Measurements from ENCODE around the gene PVALEF.

PVALEF gene

DNA sequence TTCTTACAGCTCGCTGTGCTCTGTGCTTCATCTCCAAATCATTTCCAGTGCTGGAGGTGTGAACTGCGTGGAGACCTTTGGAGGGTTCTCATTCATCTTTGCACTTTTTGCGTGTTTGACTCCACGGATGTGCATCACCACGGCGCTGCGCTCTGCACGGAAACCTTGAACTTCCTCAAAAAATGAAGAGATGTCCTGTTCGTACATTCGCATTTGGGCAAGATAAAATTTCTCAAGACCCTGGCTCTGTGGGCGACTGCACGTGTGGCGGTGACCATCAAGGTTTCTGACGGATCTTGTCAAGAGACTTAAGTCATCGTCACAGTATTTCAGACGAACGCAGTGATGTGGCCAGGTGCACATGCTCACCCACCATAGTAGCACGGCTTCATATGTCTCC, 10.3 kb upstream of the PVALEF start:
- no peak overlapping the region for H3K4me3 ChIP-seq (replicated peaks; ENCODE audit: insufficient read depth, low read length)
- TF ChIP-seq GABPA (IDR thresholded peaks at IDR 0.05; ENCODE audit: low read depth) (no peak), SPI1 (IDR thresholded peaks at IDR 0.05; ENCODE audit: borderline replicate concordance, low read depth) (no peak), POLR2AphosphoS5 (IDR thresholded peaks at IDR 0.05; ENCODE audit: low read depth) (no peak)
- TF ChIP-seq, protein P1, sequence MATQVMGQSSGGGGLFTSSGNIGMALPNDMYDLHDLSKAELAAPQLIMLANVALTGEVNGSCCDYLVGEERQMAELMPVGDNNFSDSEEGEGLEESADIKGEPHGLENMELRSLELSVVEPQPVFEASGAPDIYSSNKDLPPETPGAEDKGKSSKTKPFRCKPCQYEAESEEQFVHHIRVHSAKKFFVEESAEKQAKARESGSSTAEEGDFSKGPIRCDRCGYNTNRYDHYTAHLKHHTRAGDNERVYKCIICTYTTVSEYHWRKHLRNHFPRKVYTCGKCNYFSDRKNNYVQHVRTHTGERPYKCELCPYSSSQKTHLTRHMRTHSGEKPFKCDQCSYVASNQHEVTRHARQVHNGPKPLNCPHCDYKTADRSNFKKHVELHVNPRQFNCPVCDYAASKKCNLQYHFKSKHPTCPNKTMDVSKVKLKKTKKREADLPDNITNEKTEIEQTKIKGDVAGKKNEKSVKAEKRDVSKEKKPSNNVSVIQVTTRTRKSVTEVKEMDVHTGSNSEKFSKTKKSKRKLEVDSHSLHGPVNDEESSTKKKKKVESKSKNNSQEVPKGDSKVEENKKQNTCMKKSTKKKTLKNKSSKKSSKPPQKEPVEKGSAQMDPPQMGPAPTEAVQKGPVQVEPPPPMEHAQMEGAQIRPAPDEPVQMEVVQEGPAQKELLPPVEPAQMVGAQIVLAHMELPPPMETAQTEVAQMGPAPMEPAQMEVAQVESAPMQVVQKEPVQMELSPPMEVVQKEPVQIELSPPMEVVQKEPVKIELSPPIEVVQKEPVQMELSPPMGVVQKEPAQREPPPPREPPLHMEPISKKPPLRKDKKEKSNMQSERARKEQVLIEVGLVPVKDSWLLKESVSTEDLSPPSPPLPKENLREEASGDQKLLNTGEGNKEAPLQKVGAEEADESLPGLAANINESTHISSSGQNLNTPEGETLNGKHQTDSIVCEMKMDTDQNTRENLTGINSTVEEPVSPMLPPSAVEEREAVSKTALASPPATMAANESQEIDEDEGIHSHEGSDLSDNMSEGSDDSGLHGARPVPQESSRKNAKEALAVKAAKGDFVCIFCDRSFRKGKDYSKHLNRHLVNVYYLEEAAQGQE (IDR thresholded peaks at IDR 0.05; ENCODE audit: insufficient replicate concordance, low read depth) = no peak
- TF ChIP-seq, protein P2, sequence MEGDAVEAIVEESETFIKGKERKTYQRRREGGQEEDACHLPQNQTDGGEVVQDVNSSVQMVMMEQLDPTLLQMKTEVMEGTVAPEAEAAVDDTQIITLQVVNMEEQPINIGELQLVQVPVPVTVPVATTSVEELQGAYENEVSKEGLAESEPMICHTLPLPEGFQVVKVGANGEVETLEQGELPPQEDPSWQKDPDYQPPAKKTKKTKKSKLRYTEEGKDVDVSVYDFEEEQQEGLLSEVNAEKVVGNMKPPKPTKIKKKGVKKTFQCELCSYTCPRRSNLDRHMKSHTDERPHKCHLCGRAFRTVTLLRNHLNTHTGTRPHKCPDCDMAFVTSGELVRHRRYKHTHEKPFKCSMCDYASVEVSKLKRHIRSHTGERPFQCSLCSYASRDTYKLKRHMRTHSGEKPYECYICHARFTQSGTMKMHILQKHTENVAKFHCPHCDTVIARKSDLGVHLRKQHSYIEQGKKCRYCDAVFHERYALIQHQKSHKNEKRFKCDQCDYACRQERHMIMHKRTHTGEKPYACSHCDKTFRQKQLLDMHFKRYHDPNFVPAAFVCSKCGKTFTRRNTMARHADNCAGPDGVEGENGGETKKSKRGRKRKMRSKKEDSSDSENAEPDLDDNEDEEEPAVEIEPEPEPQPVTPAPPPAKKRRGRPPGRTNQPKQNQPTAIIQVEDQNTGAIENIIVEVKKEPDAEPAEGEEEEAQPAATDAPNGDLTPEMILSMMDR (IDR thresholded peaks at IDR 0.05; ENCODE audit: insufficient read depth, low read length) = no peak
- peak in 1 of 2 experiments; percentile 48 for DNase-seq (ENCODE audit: low read depth in 1 of 2, low spot score in 1 of 2)
- H3K27me3 ChIP-seq (ENCODE audit: insufficient read depth, poor library complexity, severe bottlenecking) = no peaks in the 10 kb centered on the region
- no peak overlapping the region for H3K27ac ChIP-seq (replicated peaks)

DNA sequence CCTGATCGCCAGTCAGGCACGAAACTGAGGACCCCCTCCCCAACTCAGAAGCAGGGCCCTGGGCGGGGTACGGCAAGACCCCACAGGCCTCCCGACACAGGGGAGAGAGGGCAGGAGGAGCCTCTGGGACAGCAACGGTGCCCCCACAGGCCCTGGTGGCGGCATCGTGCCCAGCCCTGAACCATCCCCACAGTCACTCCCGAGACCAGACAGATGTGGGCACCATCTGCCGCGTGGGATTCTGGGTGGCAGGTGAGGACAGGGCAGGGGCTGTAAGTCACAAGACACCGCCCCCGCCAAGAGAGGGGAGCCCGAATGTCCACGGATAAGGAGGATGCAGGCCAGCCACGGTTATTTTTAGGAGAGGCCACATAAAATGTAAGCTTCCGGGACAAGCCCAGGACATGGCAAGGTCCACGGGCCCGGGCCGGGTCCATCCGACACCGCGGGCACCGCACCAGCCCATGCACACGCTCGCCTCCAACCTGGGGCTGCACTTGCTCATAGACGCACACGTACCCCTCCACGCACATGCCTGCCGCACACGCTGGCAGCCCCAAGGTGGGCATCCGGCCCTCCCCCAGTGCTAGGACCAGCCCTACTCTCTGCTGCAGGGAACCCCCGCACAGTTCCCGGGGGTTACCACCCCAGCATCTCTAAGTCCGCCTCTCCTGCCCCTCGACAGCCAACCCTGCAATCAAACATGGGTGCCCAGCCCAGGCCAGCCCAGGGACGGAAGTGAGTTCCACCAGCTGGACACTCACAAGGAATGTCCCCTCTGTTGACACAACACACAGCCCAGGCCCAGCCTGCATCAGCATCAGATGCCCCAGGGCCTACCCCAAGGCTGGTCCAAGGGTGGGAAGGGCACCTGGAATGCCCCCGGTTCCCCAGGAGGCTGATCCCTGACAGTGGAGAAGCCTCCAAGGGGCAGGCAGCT, 8.2 kb upstream of the PVALEF start:
- DNase-seq (ENCODE audit: low read depth in 1 of 2, low spot score in 1 of 2) = no peak
- TF ChIP-seq, protein P2 (IDR thresholded peaks at IDR 0.05; ENCODE audit: insufficient read depth, low read length) = no peak
- no peak for TF ChIP-seq GABPA (IDR thresholded peaks at IDR 0.05; ENCODE audit: low read depth)
- TF ChIP-seq, protein P1 (IDR thresholded peaks at IDR 0.05; ENCODE audit: insufficient replicate concordance, low read depth) = no peak
- TF ChIP-seq SPI1 (IDR thresholded peaks at IDR 0.05; ENCODE audit: borderline replicate concordance, low read depth) = no peak
- TF ChIP-seq POLR2AphosphoS5 (IDR thresholded peaks at IDR 0.05; ENCODE audit: low read depth) = no peak
- Histone ChIP-seq H3K27me3 (ENCODE audit: insufficient read depth, poor library complexity, severe bottlenecking) (no peaks in the 10 kb centered on the region), H3K27ac (replicated peaks) (no peak overlapping the region), H3K4me3 (replicated peaks; ENCODE audit: insufficient read depth, low read length) (no peak overlapping the region)

DNA sequence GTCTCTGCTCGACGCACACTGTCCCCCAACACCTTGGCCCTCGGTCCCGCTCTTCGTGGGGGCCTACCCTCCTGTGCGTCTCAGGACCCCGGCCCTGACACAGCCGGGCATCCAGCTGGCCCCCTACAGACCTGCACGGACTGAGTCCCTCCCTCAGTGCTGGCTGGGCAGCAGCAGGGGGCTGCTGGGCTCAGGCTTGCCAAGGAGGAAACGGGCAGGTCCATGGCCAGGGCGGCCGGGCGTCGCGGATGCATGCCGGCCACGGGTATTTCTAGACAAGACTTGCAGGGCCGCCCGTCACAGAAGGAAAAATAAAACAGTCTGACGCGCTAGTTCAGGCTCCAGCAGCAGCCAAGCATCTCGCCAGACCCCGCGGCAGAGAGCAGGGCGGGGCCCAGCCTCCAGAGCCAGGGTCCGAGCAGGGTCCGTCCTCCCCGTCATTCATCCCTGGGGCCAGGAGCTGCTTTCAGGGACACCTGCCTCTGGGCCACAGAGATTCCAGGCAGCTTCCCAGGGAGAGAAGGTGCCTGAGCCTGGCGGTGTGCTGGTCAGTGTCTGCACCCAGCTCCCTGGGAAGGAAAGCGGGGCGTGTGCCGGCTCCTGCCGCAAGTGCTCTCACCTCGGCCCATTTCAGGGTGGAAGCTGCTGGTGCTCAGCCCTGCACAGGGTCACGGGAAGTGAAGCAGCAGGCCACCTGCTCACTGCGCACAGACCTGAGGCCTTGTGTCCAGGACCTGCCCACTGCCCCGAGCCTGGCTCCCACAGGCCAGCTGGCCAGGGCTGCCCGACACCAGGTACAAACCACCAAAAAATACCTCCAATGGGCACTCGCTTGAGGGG, 7.2 kb upstream of the PVALEF start:
- Histone ChIP-seq H3K27ac (replicated peaks) (no peak overlapping the region), H3K27me3 (ENCODE audit: insufficient read depth, poor library complexity, severe bottlenecking) (no peaks in the 10 kb centered on the region), H3K4me3 (replicated peaks; ENCODE audit: insufficient read depth, low read length) (no peak overlapping the region)
- TF ChIP-seq SPI1 (IDR thresholded peaks at IDR 0.05; ENCODE audit: borderline replicate concordance, low read depth) = no peak
- no peak for TF ChIP-seq GABPA (IDR thresholded peaks at IDR 0.05; ENCODE audit: low read depth)
- DNase-seq (ENCODE audit: low read depth in 1 of 2, low spot score in 1 of 2) = no peak
